Measurements from ENCODE around the gene FCN3.

DNA sequence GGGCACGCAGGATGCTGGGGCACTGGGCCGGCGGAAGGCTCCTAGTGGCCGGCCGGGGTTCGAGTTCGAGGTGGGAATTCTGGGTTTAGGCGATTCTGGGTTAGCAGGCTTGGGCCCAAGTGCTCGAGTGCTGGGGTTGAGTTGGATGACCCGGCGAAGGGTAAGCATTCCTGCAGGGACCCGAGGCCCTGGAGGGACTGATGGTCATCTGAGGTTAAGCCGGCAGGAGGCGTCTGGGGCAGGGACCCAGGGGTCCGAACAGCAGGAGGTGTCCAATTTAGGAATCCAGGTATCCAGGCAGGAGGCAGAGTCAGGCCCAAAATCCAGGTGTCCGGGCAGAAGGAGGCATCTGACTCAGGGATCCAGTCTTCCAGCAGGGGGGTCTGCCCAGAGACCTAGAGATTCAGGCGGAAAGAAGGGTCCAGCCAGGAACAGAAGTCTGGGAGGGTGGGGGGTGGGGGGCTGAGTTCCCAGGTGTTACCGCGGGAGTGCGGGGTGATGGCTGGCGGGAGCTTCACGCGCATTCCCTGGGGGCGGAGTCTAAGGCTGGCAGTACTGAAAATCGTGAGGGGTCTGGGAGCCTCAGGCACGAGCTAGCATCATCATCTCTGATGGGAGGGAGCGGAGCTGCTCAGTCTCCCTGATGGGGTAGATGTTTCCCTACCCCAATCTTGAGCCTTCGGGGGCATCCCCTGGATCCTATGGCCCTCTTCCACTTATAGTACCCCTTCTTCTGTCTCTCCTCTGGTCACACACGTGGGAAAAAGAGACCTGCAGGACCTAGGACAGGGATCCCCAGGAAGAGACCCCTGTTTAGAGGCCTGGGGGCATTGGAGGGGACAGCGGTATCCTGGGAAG, 18.4 kb upstream of the FCN3 start:
- TF ChIP-seq, protein P1, sequence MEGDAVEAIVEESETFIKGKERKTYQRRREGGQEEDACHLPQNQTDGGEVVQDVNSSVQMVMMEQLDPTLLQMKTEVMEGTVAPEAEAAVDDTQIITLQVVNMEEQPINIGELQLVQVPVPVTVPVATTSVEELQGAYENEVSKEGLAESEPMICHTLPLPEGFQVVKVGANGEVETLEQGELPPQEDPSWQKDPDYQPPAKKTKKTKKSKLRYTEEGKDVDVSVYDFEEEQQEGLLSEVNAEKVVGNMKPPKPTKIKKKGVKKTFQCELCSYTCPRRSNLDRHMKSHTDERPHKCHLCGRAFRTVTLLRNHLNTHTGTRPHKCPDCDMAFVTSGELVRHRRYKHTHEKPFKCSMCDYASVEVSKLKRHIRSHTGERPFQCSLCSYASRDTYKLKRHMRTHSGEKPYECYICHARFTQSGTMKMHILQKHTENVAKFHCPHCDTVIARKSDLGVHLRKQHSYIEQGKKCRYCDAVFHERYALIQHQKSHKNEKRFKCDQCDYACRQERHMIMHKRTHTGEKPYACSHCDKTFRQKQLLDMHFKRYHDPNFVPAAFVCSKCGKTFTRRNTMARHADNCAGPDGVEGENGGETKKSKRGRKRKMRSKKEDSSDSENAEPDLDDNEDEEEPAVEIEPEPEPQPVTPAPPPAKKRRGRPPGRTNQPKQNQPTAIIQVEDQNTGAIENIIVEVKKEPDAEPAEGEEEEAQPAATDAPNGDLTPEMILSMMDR (IDR thresholded peaks at IDR 0.05; ENCODE audit: poor library complexity), result peak; percentile 17
- no peak for TF ChIP-seq EZH2 (IDR thresholded peaks at IDR 0.05; ENCODE audit: borderline replicate concordance)

All from hepatocyte (in vitro differentiated cells).